ENCODE measurements around the gene ABCG1. TPM values are rescaled to one million over a fixed set of nuclear protein-coding genes. Genes with fewer than 3 reads are reported as not detected.

ABCG1 gene
- total and polyA plus RNA-seq, 7 donors = 6.0 to 19.3 (median 11.6) TPM

GRCh38 chr21:42208801-42209490 lies 10.0 kb upstream of the ABCG1 start:
- 89 to 90% methylated on average over 5 of the region's 5 CpGs for WGBS, 2 donors
- no peak overlapping the region for H3K27ac ChIP-seq
- intact Hi-C loops (cut with DNase I) = no loop called here
- no peak overlapping the region for H3K4me3 ChIP-seq
- no peaks in the 10 kb centered on the region for H3K36me3 ChIP-seq
- H3K9me3 ChIP-seq = no peaks in the 10 kb centered on the region
- no peak for DNase-seq
- TF ChIP-seq POLR2A (IDR thresholded peaks at IDR 0.05) = no peak
- TF ChIP-seq EP300 (IDR thresholded peaks at IDR 0.05) = no peak
- TF ChIP-seq CTCF (IDR thresholded peaks at IDR 0.05) = no peak
- no peak for TF ChIP-seq POLR2AphosphoS5 (IDR thresholded peaks at IDR 0.05)
- H3K4me1 ChIP-seq = no peaks in the 10 kb centered on the region
- H3K27me3 ChIP-seq = no peaks in the 10 kb centered on the region

- Histone ChIP-seq H3K27me3 (no peaks in the 10 kb centered on the region), H3K4me3 (no peak overlapping the region), H3K27ac (no peak overlapping the region), H3K9me3 (no peaks in the 10 kb centered on the region), H3K36me3 (no peaks in the 10 kb centered on the region), H3K4me1 (no peaks in the 10 kb centered on the region)
- TF ChIP-seq CTCF (IDR thresholded peaks at IDR 0.05) (no peak), POLR2A (IDR thresholded peaks at IDR 0.05) (no peak), EP300 (IDR thresholded peaks at IDR 0.05) (no peak), POLR2AphosphoS5 (IDR thresholded peaks at IDR 0.05) (no peak)
- 79 to 83% methylated on average over 11 of the region's 11 CpGs for WGBS, 2 donors
- intact Hi-C loops (cut with DNase I) = loop anchor here (10.0 kb wide), 1 partner anchor 65 kb away; no protein-coding TSS in a partner anchor
- no peak for DNase-seq
Measured at GRCh38 chr21:42209801-42210479, 9.0 kb upstream of the ABCG1 start.

- DNase-seq = no peak
- intact Hi-C loops (cut with DNase I) = loop anchor here (10.0 kb wide), 1 partner anchor 67 kb away; no protein-coding TSS in a partner anchor
Measured at GRCh38 chr21:42212266-42212665, 6.7 kb upstream of the ABCG1 start.

GRCh38 chr21:42213082-42213774 lies 5.7 kb upstream of the ABCG1 start:
- 89 to 92% methylated on average over 5 of the region's 5 CpGs for WGBS, 2 donors
- H3K4me1 ChIP-seq = no peaks in the 10 kb centered on the region
- DNase-seq = no peak
- no peak overlapping the region for H3K27ac ChIP-seq
- H3K4me3 ChIP-seq = no peak overlapping the region
- H3K27me3 ChIP-seq = no peaks in the 10 kb centered on the region
- no peaks in the 10 kb centered on the region for H3K9me3 ChIP-seq
- intact Hi-C loops (cut with DNase I) = loop anchor here (10.0 kb wide), 1 partner anchor 68 kb away; no protein-coding TSS in a partner anchor
- H3K36me3 ChIP-seq = no peaks in the 10 kb centered on the region
- TF ChIP-seq EP300 (IDR thresholded peaks at IDR 0.05) = no peak
- no peak for TF ChIP-seq POLR2A (IDR thresholded peaks at IDR 0.05)
- no peak for TF ChIP-seq CTCF (IDR thresholded peaks at IDR 0.05)
- no peak for TF ChIP-seq POLR2AphosphoS5 (IDR thresholded peaks at IDR 0.05)

More at GRCh38 chr21:42212266-42212665, 6.7 kb upstream of the ABCG1 start:
- Histone ChIP-seq H3K36me3 (no peaks in the 10 kb centered on the region), H3K27me3 (no peaks in the 10 kb centered on the region), H3K27ac (no peak overlapping the region), H3K9me3 (no peaks in the 10 kb centered on the region), H3K4me1 (no peaks in the 10 kb centered on the region), H3K4me3 (no peak overlapping the region)
- WGBS, 2 donors = 93 to 95% methylated on average over 3 of the region's 3 CpGs
- no peak for TF ChIP-seq POLR2A (IDR thresholded peaks at IDR 0.05)
- TF ChIP-seq CTCF (IDR thresholded peaks at IDR 0.05) = no peak
- TF ChIP-seq EP300 (IDR thresholded peaks at IDR 0.05) = no peak
- TF ChIP-seq POLR2AphosphoS5 (IDR thresholded peaks at IDR 0.05) = no peak
